Measurements from ENCODE around the gene RELA.
A peak's percentile ranks its signal among the peaks of the same experiment; 100 is the strongest.

RELA gene

GRCh38 chr11:65629579-65629978, 33.1 kb downstream of the RELA start:
- no peak for DNase-seq

DNA sequence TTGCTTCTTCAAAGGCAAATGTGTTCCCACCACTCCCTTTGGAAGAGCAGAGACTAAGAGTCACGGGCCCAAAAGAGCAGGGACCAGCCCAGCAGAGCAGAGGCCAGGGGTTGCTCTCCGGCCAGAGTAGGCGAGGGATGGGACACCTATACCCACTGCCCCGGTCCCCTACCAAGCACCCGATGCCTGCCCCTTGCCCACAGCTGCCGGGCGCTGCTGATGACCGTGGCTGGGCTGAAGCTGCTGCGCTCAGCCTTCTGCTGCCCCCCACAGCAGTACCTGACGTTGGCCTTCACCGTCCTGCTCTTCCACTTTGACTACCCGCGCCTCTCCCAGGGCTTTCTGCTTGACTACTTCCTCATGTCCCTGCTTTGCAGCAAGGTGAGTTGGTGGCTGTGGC, 35.5 kb downstream of the RELA start:
- DNase-seq = no peak

DNA sequence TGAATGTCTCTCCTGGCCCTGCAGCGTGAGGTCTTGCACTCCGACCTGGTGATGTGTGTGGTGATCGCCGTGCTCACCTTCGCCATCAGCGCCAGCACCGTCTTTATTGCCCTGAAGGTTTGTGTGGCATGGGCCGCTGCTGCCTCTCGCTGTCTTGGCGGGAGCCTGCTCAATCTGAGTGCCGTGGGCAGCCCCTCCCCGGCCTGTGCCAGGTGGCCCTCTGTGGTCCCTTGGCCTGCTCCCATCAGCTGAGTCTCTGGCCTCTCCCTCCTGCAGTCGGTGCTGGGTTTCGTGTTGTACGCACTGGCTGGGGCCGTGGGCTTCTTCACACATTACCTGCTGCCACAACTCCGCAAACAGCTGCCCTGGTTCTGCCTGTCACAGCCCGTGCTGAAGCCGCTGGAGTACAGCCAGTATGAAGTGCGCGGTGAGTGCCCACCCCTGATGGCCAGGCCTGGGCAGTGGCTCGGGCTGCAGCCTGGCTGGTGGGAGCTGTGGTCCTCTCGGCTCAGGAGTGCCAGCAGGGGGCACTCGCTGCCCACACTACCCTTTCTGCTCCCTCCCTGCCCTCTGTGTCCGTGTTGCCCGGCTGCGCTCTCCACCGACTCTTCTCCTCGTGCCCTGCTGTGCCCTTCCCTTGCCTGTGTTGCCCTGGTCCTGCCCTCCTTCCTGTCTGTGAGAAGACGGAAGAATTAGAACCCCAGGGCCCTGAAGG, 36.9 kb downstream of the RELA start:
- peak; percentile 13 to 19 for DNase-seq

DNA sequence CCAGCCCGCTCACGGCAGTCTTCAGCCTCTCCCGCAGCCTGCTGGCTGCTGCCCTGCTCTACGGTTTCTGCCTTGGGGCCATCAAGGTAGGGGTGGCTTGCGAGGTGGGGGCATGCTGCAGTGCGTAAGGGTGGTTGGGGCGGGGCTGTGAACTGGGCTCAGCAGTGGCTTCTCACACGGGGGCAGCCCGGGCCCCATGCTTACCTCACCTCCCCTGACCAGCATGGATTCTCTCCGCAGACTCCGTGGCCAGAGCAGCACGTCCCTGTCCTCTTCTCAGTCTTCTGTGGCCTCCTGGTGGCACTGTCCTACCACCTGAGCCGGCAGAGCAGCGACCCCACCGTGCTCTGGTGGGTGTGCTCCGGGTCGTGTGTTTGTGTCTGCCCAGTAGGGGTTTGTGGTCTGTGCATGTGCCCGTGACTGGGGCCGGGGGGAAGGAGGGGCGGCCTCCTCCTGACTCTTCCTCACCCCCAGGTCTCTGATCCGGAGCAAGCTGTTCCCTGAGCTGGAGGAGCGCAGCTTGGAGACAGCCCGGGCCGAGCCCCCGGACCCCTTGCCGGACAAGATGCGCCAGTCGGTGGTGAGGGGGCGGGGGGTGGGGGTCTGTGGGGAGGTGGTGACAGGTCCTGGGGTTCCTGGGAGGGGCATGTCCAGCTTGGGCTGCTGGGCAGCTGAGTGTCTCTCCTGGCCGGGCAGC, 37.6 kb downstream of the RELA start:
- no peak for DNase-seq

- DNase-seq = no peak
Observed at GRCh38 chr11:65623852-65624616, 38.7 kb downstream of the RELA start.

- no peak for DNase-seq
Observed at GRCh38 chr11:65623177-65623576, 39.5 kb downstream of the RELA start.

DNA sequence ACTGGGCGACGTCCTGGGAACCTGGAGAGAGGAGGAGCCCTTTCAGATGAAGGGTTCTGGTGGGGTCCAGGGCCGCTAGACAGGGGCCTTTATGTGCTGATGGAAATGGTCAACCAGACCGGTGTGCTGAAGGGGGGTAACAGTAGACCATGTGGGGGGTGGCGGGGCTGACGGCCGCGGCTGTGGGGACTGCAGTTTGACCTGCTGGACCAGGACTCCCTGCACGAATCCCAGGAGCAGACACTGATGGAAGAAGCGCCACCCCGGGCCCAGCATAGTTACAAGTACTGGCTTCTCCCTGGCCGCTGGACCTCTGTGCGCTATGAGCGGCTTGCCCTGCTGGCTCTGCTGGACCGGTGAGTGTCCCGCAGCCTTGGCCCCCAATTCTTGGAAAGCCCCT, 40.7 kb downstream of the RELA start:
- no peak for DNase-seq

GRCh38 chr11:65621460-65621859, 41.3 kb downstream of the RELA start:
- no peak for DNase-seq

GRCh38 chr11:65620666-65621065, 42.0 kb downstream of the RELA start:
- DNase-seq = no peak

DNA sequence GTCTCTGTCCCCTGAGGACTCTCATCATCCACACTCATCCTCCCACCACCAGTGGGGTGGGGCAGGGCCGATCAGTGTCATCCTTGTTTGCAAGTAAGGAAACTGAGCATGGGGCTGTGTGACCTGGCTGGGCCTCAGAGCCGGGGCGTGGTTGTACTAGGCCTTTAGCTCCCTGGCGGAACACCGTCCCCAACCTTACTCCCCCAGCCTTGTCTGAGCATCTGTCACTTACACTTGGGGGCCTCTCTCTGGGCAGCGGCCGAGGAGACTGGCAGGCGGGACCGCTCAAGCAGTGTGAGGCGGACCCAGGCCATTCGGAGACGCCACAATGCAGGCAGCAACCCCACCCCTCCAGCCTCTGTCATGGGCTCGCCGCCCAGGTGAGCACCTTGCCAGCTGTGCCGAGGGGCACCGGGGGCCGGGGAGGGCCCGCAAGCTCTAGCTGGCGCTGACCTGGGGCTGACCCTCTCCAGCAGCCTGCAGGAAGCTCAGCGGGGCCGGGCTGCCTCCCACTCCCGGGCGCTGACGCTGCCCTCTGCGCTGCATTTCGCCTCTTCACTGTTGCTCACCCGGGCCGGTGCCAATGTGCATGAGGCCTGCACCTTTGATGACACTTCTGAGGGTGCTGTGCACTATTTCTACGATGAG, 43.3 kb downstream of the RELA start:
- DNase-seq = no peak

DNA sequence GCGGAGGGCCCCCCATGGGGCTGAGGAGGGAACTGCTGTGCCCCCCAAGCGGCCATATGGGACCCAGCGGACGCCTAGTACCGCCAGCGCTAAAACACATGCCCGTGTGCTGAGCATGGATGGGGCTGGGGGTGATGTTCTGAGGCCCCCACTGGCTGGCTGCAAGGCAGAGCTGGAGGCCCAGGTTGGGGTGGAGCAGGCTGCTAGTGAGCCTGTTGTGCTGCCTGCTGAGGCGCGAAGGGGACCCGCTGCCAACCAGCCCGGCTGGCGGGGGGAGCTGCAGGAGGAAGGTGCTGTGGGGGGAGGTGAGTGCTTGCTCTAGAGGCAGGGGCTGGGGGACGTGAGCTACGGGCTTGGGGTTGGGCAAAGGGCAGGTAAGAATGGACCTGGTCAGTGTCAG, 44.0 kb downstream of the RELA start:
- DNase-seq = no peak

DNA sequence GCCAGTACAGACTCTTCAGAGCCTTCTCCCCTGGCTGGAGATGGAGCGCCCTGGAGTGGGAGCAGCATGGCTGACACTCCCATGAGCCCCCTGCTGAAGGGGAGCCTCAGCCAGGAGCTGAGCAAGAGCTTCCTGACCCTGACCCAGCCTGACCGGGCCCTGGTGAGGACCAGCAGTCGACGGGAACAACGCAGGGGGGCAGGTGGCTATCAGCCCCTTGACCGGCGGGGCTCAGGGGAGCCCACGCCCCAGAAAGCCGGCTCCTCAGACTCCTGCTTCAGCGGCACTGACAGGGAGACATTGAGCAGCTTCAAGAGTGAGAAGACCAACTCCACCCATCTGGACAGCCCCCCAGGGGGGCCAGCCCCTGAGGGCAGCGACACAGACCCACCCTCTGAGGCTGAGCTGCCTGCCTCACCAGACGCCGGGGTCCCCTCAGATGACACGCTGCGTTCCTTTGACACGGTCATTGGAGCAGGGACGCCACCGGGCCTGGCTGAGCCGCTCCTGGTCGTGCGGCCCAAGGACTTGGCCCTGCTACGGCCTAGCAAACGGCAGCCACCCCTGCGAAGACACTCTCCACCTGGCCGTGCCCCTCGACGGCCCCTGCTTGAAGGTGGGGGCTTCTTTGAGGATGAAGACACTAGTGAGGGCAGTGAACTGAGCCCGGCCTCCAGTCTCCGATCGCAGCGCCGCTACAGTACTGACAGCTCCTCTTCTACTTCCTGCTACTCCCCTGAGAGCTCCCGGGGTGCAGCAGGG, 44.5 kb downstream of the RELA start:
- no peak for DNase-seq

DNA sequence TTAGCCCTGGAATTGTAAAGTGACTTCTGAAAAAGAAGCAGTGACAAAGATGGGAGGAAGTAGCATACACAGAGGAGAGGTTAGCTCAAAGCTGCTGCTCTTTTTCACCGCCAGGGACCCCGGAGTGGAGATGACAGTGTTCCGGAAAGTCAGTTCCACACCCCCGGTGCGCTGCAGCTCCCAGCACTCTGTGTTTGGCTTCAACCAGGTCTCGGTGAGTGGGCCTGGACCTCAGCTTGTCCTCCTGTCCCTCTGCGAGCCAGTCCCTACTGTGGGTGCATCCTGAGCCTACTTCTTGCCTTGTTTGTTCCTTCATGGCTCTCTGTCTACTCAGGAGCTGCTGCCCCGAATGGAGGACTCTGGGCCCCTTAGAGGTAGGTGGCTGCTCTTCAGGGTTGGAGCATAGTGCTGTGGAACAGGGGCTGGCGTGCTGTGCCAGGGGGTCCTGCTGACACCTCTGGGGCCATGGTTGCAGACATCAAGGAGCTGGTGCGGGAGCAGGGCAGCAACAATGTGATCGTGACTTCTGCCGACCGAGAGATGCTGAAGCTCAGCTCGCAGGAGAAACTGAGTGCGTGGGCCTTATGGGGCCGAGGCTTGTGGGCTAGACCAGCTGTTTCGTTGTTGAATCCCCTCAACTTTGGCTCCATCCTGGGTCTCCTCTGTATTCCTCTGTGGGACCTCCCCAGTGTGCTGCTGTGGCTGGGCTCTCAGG, 45.4 kb downstream of the RELA start:
- DNase-seq = no peak

DNA sequence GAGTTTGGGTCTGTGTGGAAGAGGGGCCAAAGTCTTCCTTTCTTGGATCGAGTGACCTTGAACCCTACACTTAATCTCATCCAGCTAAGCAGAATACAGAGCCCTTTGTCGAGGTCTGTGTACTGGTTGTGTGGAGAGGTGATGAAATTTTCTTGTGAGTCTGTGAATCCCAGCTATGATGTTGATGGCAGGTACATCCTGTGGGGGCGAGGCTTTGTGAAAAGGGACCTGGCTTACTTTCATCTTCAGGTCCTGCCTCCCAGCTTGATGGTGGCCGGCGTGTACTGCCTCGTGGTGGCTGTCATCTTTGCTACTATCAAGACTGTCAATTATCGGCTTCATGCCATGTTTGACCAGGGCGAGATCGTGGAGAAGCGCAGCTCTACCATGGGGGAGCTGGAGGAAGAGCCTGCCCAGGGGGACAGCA, 46.1 kb downstream of the RELA start:
- no peak for DNase-seq

DNA sequence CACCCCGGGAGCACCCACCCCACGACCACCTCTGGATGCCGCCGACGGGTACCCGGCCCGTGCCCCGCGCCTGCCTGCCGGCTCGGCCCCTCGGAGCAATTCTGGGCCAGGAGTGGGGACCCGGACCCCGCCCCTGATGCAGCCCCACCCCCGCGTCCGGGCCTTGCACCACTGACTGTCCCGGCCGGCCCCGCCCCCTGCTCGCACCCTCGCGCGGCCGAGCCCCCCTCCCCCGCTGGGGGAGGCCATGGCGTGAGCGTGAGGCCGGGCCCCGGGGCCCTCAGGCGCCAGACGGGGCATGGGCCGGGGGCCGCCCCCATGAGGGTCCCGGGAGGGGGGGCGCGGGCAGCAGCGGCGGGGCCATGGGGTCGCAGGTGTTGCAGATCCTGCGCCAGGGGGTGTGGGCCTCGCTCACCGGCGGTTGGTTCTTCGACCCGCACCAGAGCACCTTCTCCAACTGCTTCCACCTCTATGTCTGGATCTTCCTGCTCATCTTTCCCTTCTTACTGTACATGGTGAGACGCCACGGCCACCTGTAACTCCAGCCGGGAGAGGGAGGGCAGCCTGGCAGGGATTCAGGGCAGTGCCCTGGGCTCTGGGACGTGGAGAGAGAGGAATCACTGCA, 46.7 kb downstream of the RELA start:
- peak in 1 of 2 experiments; percentile 4 for DNase-seq

DNA sequence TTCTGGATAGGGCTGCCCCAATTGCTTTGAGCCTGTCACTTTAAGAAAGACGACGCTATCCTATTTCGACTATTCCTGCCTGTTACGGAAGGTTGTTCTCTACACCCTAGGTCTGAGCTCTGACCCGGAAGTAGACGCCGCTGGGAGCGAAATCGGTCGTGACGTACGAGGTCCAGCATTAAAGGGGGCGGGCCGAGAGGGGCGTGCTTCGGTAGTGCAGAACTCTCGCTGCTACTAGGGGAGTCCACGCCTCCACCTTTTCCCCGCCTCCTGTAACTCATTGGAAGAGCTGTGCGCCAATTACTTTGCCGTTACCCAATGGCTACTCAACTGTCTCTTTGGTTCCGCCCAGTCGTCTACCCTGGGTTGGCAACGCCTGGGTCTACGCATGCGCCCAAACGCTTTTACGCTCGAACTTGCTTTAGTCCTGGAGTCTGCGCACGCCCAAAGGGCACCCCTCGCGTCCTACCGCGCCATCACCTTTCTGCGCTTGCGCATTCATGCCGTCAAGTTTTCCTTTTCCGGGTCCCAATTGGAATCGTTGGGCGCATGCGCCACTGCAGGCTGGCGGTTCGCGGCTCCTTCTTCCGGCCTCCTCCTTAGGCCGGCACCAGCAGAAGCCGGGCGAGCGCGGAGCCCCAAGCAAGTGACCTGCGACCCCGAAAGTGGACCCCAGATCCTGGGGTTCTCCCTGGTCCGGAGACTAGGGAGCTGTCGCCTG, 47.3 kb downstream of the RELA start, which contains the start of gene PCNX3:
Gene PCNX3, plus strand, starts transcription at position 548 of the 721 bp plus-strand sequence. CDS start 536 bp downstream, outside the sequence.
- DNase-seq = peak; percentile 100

DNA sequence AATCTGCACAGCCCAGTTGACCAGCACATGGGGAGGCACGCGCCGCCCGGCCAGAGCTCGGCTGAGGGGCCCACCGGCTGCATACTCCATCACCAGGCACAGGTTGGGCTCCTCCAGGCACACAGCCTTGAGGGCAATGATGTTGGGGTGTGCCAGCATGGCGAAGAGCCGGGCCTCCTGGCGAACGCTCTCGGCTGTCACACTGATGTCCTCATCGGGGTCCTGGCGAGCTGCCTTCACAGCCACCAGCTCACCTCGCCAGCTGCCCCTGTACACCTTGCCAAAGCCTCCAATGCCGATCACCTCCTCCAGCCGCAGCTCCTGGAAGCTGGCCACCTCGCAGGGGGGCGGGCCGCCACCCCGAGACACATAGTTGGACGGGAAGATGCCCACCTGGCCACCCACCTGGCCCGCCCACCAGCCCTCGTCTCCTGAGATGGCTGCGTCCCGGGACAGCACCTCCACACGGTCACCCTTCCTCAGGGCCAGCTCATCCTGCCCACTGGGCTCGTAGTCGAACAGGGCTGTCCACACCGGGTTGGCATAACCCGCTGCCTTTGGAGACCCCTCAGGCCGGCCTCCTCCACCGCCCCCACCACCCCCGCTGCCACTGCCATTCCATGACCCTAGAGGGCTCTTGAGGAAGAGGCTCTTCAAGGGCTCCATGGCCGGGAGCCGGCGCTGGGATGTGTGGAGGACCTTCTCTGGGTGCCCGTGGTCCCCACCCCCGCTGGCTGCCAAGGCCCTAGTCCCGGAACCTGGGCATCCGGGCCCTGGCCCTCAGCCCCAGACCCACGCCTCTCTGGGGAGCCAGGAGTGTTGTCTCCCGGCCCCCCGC, 49.4 kb downstream of the RELA start:
- no peak for DNase-seq

- DNase-seq = no peak
Observed at GRCh38 chr11:65612691-65613090, 50.0 kb downstream of the RELA start.

- DNase-seq = no peak
Observed at GRCh38 chr11:65611758-65612603, 50.7 kb downstream of the RELA start.
